ENCODE data around the gene ATP2B2.

The ATP2B2 gene

DNA sequence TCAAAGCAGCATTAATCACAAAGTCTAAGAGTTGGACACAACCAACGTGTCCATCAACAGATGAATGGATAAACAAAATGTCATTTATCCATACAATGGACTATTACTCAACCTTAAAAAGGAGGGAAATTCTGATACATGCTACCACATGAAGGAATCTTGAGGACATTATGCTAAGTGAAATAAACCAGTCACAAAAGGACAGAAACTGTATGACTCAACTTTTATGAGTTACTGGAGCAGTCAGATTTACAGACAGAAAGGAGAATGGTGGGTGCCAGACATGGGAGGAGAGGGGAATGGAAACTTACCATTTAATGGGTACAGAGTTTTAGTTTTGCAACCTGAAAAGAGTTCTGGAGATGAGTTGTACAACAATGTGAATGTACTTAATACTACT is 141.5 kb downstream of the ATP2B2 start:
- no peak for DNase-seq (ENCODE audit: low read depth)

- no peak for DNase-seq (ENCODE audit: low read depth)
Observed at GRCh38 chr3:10361375-10361774, 144.0 kb downstream of the ATP2B2 start.

DNA sequence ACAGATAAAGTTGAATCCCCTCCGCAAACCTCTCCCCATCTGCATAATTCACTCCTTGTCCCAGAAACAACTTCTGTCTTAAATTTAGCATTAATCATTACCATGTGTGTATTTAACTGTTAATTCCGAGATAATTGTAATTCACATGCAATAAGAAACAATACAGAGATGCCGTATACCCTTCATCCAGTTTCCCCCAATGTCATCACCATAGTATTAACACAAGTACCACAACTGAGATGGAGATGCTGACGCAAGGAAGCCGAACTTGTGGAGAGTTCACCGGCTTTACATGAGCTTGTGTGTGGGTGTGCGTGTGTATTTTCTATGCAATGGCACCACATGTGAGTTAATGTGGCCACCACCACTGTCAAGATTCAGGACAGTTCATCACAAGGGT is 144.9 kb downstream of the ATP2B2 start:
- no peak for DNase-seq (ENCODE audit: low read depth)

DNA sequence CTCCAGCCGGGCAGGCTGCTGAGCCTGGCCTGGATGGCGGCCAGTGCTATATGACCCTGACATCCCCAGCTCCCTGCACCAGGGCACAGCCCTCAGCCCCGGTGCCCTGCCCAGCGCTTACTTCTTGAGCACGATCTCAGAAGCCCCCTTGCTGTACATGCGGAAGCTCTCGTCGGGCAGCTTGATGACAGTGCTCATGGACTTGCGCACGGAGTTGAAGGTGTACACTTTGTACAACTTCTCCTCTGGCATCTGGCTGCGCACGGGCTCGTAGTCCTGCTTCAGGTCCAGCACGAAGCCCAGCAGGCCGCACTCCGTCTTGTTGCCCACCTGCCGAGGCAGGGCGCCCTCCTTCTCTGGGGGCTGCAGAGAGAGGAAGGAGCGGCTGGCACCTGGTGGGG is 145.6 kb downstream of the ATP2B2 start:
- no peak for DNase-seq (ENCODE audit: low read depth)

DNA sequence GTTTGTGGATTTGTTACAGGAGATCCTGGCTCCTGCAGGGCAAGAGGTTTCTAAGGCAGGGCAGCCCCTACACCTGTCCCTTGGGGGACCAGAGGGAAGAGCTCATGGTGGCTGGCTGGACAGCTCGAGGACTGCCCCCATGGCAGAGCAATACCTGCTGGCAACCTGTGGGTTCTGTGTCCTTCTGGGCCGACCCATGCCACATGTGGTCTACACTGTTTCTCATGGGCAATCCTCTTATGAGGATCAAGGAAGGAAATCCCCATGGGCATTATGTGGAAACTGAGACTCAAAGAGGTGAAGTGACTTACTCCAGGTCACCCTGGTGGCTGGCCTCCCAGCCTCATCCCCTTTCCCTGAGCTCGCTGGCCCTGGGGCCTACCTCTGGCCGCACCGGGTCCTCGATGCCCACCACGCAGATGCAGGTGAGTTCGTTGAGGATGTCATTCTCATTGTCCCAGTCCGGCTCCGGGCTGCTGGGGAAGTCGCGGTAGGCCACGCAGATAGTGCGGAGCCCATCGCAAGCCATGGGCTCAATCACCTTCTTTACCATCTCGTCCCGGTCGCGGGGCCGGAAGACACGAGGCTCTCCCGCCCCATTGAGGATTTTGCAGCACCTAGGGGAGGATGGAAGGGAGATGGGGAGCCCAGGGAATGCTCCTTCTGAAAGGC is 146.9 kb downstream of the ATP2B2 start:
- no peak for DNase-seq (ENCODE audit: low read depth)

GRCh38 chr3:10357592-10358308 is 147.6 kb downstream of the ATP2B2 start:
- DNase-seq (ENCODE audit: low read depth), result peak; percentile 90

DNA sequence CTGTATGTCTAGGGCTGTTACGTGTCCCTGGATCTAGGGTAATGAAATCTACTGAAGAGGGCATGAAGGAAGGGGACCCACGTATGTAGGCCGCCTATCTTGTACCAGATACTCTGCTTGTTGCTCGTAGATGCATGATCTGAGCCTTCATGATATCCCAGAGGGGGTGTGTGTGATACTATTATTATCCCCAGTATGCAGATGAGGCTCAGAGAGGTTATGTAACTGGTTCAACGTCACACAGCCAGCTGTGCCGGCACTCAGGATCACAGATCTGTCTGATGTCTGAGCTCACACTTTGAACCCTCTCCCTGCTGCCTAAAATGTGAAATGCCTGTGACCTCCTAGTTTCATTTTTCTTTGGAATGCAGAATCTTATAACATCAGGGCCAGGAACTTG is 148.3 kb downstream of the ATP2B2 start:
- DNase-seq (ENCODE audit: low read depth), result no peak

GRCh38 chr3:10356461-10356981 is 148.9 kb downstream of the ATP2B2 start:
- no peak for DNase-seq (ENCODE audit: low read depth)

DNA sequence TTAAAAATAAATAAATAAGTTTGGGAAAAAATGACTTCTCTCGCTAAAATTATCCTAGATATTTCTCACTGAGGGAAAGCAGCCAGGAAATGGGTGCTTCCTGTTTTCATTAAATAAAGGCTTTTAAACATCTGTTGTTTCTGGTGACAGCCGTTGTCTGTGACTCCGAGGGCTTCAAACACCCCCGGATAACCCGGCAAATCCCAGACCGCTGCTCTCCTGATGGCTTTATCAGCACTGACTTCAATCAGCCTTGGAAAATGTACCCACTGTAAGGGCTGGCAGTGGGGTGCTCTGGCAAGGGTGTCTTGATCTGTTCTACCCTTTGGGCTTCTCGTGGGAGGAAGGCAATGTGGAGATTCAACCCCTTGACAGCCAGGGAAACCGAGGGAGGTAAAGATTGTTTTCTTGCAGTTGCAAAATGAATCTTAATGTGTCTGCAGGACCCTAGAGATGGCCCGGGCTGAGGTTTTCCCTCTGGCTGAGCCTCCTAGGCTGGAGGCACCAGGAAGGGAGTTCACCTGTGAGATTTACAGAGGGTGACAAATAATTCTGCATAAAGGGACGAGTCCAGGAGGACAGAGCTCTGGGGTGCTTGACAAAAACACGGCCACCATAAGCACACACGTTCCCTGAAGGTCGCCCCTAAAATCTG is 150.9 kb downstream of the ATP2B2 start:
- DNase-seq (ENCODE audit: low read depth), result no peak

- DNase-seq (ENCODE audit: low read depth), result no peak
Observed at GRCh38 chr3:10353661-10354360, 151.6 kb downstream of the ATP2B2 start.

- no peak for DNase-seq (ENCODE audit: low read depth)
Observed at GRCh38 chr3:10353160-10353559, 152.2 kb downstream of the ATP2B2 start.

DNA sequence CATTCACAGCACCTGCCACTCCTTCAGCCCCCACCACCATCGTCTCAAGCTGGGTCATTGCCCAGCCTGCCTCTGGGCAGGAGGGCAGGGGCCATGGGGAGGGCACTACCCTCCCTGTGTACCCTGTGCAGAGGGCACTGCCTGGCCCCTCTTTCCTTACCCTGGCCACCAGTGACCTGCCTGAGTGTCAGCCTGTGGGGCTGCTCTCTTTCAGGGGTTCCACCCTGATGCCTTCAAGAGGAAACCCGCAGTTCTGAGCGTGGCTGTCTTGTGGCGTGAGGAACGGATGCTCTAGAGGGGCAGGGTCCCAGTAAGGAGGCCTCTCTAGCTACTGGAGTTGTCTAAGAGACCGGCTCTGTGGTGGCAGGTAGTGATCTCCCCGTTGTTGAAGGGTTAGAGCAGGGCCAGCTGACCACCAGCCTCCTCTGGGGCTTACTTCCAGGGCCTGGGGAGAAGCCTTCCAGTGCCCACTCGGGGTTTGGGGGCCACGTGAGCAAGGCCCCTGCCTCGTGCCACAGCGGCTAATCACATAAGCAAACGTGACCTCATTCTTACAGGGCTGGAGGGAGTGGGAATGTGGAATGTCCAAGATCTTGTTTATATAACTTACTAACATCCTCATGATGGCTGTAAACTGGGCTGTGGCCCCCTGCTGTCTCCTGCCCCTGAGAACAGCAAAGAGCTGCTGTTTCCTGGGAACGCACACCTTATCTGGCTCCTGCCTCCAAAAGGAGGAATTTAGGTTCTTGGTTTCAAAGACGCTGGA is 153.1 kb downstream of the ATP2B2 start:
- DNase-seq (ENCODE audit: low read depth), result peak; percentile 36

DNA sequence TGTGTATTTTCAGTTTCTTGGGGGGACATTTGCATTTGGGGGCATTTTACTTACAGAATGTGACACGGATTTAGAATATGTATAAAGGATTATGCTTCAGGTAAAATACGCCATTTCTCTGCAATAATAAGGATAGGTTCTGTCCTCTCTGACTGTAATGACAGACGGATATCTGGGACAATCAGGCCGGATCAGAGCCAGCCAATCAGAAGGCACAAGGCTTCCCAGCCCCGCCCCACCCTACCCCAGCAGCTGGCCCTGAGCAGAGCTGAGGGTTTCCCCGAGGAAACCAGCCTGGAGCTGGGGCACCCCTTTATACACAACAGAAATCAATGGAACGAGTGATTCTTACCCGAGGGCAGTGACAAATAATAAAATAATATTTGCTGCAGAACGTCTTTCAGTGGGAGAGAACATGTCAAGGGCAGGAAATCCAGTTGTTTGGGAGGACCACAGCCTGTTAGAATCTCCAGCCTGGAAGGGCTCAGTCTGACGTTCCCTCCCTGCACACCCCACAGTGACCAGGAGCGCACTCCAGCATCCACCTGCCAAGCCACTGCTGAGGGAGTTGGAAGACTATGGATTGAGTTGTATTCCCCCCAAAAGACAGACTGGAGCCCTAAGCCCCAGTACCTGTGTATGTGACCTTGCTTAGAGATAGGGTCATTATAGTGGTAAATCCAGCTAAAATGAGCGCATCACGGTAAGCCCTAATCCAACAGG is 154.2 kb downstream of the ATP2B2 start:
- no peak for DNase-seq (ENCODE audit: low read depth)

DNA sequence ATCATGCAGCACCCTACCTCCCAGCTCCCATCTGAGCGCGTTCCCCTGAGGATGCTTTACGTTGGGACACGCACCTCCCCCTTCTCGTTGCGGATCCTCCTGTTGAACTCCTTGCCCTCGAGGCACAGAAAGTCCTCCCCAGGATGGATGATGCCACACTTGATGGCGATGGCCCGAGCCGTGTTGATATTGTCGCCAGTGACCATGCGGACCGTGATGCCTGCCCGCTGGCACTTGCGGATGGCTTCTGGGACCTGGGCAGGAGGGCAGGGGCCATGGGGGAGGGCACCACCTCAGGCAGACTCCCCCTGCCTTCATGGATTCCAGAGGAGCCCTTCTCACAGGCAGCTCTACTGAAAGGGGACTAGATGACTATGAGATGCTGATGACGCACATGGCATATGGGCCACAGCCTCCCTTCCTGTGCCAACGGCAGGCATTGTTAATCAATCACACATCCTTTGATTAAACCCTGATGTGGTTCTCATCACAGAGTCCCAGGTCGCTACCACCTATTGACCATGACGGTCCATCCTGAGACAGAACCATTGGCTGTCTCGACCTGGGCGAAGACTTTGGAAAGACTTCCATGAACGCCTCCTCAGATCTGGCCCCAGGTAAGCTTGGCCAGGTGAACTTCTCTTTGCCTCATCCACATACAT is 154.9 kb downstream of the ATP2B2 start:
- DNase-seq (ENCODE audit: low read depth), result no peak

DNA sequence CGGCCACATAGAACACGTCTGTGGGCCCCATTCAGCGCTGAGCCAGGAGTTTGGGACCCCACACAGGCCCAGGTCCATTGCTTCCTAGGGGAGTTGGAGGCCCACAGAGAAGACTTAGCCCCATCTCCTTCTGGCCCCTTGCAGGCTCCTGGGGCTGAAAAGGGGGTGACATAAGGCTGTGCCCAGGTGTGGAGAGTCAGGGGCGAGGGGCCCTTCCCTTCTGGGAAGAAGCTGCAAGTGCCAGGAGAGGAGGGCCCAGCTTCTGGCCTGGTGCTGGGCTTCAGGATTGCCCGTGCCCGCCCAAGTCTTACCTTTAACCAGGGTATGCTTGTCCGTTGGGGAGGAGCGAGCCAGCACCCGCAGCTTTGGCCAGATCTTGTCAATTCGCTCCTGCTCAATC is 155.6 kb downstream of the ATP2B2 start:
- no peak for DNase-seq (ENCODE audit: low read depth)

- DNase-seq (ENCODE audit: low read depth), result no peak
Observed at GRCh38 chr3:10348404-10348721, 157.0 kb downstream of the ATP2B2 start.

GRCh38 chr3:10347648-10348403 is 157.6 kb downstream of the ATP2B2 start:
- no peak for DNase-seq (ENCODE audit: low read depth)

GRCh38 chr3:10345911-10346310 is 159.5 kb downstream of the ATP2B2 start:
- DNase-seq (ENCODE audit: low read depth), result no peak

DNA sequence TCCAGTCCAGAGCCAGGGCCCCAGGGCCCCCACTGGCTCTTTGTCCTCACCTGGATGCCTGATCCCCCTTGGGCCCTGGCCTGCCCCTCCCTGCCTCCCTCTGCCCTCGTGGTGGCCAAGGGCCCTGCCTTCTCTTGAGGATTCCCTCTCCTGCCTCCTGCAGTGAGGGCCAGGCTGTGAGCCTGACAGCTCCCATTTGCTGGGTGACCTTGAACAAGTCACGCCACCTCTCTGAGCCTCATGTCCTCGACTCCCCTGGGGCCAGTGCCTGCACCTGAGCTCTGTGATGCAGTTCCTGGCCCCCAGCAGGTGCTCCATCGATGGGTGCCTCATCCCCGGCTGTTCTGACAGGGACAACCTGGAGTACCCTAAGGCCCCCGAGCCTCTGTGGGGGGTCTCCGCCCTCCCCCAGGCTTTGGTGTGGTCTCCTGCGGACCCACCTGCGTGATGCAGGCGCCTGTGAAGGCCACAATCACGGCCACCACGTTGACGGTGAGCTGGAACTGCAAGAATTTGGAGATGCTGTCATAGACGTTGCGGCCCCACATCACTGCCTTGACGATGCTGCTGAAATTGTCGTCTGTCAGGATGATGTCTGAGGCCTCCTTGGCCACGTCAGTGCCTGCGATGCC is 160.3 kb downstream of the ATP2B2 start:
- no peak for DNase-seq (ENCODE audit: low read depth)

Data from fibroblast of gingiva (primary cell).